ENCODE measurements around the gene BCKDHA.

BCKDHA gene

DNA sequence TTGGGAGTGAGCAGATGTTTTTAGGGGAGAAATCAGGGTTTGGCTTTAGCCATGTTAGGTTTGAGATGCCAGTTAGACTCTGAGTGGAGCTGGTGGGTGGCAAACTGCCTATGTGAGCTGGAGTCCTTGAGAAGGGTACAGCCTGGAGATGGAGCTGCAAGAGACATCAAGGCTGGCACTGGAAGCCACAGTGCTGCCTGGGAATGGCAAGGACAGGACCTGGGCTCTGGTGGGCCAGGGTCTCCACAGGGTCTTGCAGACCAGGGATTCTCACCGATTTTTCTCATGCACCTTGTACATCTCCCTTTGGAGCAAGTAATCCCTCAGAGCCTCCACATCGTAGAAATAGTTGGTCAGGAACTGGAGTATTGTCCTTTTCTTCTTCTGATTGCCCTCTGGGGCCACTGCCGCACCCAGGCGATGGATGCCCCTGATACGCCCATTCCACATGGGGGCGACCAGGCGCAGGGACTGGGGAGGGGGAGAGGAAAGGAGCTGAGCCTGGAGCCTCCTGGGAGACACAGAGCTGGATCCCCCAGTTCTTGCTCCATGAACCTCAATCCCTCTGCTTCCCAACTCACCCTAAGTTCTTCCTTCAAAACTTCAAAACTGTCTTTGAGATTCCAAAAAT is 40.4 kb downstream of the BCKDHA start:
- H3K4me1 ChIP-seq (ENCODE audit: control insufficient read depth, insufficient read depth, low read length, unreplicated experiment) = no peaks in the 10 kb centered on the region
- no peak overlapping the region for H3K4me3 ChIP-seq (ENCODE audit: low read depth, low read length)
- H3K27ac ChIP-seq (ENCODE audit: low read depth, low read length) = no peak overlapping the region

DNA sequence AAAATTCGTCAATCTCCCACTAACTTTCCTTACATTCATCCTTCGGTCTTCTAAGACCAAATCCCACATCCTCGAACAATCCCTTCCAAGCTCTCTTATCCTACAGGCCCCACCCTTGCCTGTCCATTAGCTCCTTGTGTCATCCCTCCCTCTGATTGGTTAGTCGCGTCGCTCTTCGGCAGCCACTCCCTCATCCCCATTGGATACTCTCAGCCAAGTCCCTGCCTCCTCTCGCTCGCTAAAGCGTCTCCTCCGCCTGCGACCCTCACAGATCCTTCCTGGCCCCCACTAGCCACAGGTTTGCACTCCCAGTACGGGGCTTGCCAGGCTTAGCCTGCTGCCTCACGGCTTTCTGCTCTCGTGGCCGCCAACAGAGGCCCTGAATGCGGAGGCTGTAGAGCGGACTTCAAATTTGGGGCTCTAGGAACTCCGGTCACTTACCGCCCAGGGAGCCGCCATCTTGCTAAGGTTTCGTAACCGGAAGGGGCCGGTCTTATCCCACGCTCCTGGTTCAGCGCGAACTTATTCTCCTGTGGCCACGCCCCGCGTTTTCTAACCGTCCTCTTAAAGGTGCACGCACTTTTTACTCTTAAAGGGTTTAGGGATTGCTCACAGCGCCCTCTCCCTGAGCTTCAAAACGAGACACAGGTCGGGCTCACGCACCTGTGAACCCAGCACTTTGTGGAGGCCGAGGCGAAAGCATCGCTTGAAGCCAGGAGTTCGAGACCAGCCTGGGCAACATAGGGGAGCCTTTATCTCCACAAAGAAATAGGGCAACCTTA is 42.0 kb downstream of the BCKDHA start, which contains the start of gene DMAC2:
TSS of gene DMAC2 (minus strand) at position 472 of the 782 bp plus-strand sequence. CDS start at position 459, 13 bp downstream.
- H3K27ac ChIP-seq (ENCODE audit: low read depth, low read length) = peak within 1 kb of the TSS; percentile 84
- peaks cover 3% of the 10 kb centered on the region for H3K79me2 ChIP-seq (ENCODE audit: control insufficient read depth, insufficient read depth, low read length, unreplicated experiment)
- H3K36me3 ChIP-seq (ENCODE audit: insufficient read depth, low read length) = no peaks in the 10 kb centered on the region
- peak within 1 kb of the TSS; percentile 95 for H3K4me3 ChIP-seq (ENCODE audit: low read depth, low read length)
- H2AFZ ChIP-seq (ENCODE audit: low read length, unreplicated experiment) = peak within 1 kb of the TSS; percentile 87
- H3K4me1 ChIP-seq (ENCODE audit: control insufficient read depth, insufficient read depth, low read length, unreplicated experiment) = no peaks in the 10 kb centered on the region
- H3K27me3 ChIP-seq (ENCODE audit: insufficient read depth, low read length) = no peaks in the 10 kb centered on the region

More for the DNA sequence above, 40.4 kb downstream of the BCKDHA start:
- no peaks in the 10 kb centered on the region for H3K27me3 ChIP-seq (ENCODE audit: insufficient read depth, low read length)
- H2AFZ ChIP-seq (ENCODE audit: low read length, unreplicated experiment) = no peak overlapping the region
- peaks cover 3% of the 10 kb centered on the region for H3K79me2 ChIP-seq (ENCODE audit: control insufficient read depth, insufficient read depth, low read length, unreplicated experiment)
- H3K36me3 ChIP-seq (ENCODE audit: insufficient read depth, low read length) = no peaks in the 10 kb centered on the region

DNA sequence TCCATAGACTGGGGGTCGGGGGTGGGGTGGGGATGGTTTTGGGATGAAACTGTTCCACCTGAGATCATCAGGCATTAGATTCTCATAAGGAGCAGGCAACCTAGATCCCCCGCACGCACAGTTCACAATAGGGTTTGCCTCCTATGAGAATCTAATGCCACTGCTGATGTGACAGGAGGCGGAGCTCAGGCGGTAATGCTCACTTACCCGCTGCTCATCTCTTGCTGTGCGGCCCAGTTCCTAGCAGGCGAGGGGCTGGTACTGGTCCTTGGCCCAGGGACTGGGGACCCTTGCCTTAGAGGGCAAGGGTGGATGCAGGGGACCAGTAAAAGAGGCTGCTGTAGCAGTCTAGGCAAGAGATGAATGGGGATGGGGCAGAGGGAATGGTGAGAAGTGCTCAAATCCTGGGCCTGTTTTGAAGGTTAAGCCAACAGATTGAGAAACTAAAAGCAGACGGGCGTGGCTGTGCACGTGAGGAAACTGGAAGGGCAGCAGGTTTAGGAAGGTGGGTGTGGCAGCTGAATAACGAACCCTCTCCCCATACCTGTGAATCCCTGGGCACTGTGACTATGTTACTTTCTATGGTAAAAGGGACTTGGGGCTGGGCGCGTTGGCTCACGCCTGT is 43.8 kb downstream of the BCKDHA start:
- H3K4me1 ChIP-seq (ENCODE audit: control insufficient read depth, insufficient read depth, low read length, unreplicated experiment) = no peaks in the 10 kb centered on the region
- no peaks in the 10 kb centered on the region for H3K27me3 ChIP-seq (ENCODE audit: insufficient read depth, low read length)
- H3K4me3 ChIP-seq (ENCODE audit: low read depth, low read length) = no peak overlapping the region
- H3K27ac ChIP-seq (ENCODE audit: low read depth, low read length) = no peak overlapping the region
- H2AFZ ChIP-seq (ENCODE audit: low read length, unreplicated experiment) = no peak overlapping the region
- peaks cover 3% of the 10 kb centered on the region for H3K79me2 ChIP-seq (ENCODE audit: control insufficient read depth, insufficient read depth, low read length, unreplicated experiment)
- no peaks in the 10 kb centered on the region for H3K36me3 ChIP-seq (ENCODE audit: insufficient read depth, low read length)

DNA sequence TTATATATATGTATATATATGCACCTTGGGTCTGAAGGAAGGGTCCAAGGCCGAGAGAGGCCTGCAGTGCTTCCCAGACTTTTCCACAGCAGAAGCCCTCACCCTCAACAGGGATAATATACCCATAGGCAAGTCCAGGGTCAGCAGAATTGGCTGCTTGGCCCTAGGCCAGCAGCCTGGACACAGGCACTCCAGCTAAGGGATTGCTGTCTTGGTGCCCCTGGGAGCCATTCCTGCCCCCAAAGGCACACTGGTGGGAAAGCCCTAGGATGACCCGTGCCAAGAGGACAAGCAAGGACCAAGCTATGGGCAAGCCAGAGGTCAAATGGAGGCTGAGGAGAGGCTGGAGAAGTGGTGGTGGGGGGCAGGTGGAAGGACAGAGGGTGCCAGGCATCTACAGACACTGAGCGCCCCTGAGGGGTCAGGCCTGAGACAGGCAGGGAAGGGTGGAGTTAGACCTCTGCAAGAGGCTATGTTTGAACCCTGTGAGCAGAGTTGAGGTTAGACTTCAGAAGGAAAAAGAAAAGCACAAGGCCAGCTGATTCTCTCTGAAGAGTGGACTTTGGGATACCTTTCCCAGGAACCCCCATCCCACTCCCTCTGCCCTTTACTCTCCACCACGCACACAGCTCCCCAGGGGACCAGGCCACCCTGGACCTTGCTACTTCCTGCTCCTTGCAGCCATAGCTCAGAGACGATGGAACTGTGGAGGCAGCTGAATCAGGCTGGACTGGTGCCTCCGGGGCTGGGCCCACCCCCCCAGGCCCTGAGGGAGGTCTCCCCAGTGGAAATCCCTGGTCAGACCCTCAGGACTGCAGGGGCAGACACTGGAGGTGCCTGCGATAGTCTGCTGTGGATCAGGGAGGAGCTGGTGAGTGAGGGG is 45.1 kb downstream of the BCKDHA start, which contains the start of gene ERICH4:
TSS of gene ERICH4 (plus strand) at position 684 of the 883 bp plus-strand sequence. CDS start at position 698, 14 bp downstream.
- H3K79me2 ChIP-seq (ENCODE audit: control insufficient read depth, insufficient read depth, low read length, unreplicated experiment) = peaks cover 3% of the 10 kb centered on the region
- 0 out of 2 replicates have a peak, but pooled peaks cover 5% of the 10 kb centered on the region for H3K27me3 ChIP-seq (ENCODE audit: insufficient read depth, low read length)
- H3K27ac ChIP-seq (ENCODE audit: low read depth, low read length) = no peak within 1 kb of the TSS
- H2AFZ ChIP-seq (ENCODE audit: low read length, unreplicated experiment) = no peak within 1 kb of the TSS
- H3K36me3 ChIP-seq (ENCODE audit: insufficient read depth, low read length) = no peaks in the 10 kb centered on the region
- no peaks in the 10 kb centered on the region for H3K4me1 ChIP-seq (ENCODE audit: control insufficient read depth, insufficient read depth, low read length, unreplicated experiment)
- no peak within 1 kb of the TSS for H3K4me3 ChIP-seq (ENCODE audit: low read depth, low read length)

DNA sequence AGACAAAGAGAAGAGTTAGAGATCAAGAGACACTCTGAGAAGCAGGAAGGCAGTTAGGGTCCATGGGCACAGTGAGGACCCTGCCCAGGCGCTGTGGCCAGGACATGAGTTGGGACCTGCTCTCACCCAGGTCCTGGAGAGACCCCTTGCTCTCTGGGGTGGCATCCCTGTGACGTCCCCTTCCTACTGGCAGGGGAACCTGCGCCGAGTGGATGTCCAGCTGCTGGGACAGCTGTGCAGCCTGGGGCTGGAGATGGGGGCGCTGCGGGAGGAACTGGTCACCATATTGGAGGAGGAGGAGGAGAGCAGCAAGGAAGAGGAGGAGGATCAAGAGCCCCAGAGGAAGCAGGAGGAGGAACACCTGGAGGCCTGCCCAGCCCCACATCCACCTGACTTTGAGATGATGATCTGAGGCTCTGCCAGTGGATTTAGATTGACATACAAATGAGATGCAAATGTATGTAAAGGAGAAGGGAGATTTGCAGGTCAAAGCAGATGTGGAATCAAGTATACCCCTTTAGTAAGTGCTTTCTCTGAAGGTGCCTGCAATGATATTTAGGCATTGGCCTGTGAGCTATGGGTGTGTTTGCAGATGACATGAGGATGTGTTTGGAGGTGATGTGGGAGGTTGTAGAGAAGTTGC is 46.3 kb downstream of the BCKDHA start:
- Histone ChIP-seq H3K4me3 (ENCODE audit: low read depth, low read length) (no peak overlapping the region), H2AFZ (ENCODE audit: low read length, unreplicated experiment) (no peak overlapping the region), H3K27ac (ENCODE audit: low read depth, low read length) (no peak overlapping the region), H3K4me1 (ENCODE audit: control insufficient read depth, insufficient read depth, low read length, unreplicated experiment) (no peaks in the 10 kb centered on the region), H3K79me2 (ENCODE audit: control insufficient read depth, insufficient read depth, low read length, unreplicated experiment) (no peaks in the 10 kb centered on the region), H3K27me3 (ENCODE audit: insufficient read depth, low read length) (peaks cover 8% of the 10 kb centered on the region; the same call in 1 of the 2 replicates), H3K36me3 (ENCODE audit: insufficient read depth, low read length) (no peaks in the 10 kb centered on the region)

DNA sequence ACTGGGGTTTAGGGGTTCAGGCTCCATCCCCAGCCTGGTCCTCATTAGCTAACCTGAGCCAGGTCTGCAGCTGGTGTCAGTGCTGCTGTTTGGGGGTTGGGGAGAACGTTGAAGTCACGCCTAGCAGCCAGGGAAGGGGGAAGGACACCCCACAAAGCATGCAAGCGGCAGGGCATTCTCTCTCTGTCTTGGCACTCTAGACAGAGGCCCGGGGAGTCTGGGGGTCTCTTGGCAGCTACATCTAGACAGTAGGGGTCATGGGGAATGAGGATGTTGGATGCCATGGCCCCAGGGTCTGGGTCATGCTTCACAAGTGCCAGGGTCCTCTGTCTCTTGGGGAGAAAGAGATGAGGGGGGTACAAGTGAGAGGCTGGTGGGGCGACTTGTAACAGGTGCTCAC is 48.0 kb downstream of the BCKDHA start:
- Histone ChIP-seq H3K4me1 (ENCODE audit: control insufficient read depth, insufficient read depth, low read length, unreplicated experiment) (no peaks in the 10 kb centered on the region), H3K36me3 (ENCODE audit: insufficient read depth, low read length) (no peaks in the 10 kb centered on the region), H2AFZ (ENCODE audit: low read length, unreplicated experiment) (no peak overlapping the region), H3K4me3 (ENCODE audit: low read depth, low read length) (no peak overlapping the region), H3K79me2 (ENCODE audit: control insufficient read depth, insufficient read depth, low read length, unreplicated experiment) (no peaks in the 10 kb centered on the region), H3K27me3 (ENCODE audit: insufficient read depth, low read length) (peaks cover 8% of the 10 kb centered on the region; the same call in 1 of the 2 replicates), H3K27ac (ENCODE audit: low read depth, low read length) (no peak overlapping the region)

DNA sequence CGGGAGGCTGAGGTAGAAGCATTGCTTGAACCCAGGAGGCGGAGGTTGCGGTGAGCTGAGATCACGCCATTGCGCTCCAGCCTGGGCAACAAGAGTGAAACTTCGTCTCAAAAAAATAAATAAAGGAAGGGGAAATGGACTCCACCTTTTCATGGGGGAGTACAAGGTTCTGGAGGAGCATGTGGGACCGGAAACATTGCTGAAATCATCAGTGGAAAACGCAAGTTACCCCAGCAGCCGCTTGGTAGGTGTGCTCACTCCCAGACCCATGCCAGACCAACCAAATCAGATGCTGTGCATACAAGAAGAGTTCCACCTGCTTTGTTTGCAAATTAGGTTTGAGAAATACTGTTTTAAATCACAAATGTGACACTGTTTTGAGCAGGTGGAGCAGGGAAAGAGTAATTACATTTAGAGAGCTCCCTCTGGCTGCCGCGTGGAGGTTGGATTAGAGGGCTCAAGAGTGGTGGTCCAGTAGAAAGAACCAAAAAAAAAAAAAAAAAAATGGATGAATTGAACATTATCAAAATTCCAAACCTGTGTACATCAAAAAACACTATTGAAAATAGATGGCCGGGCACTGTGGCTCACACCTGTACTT is 50.2 kb downstream of the BCKDHA start:
- no peak overlapping the region for H2AFZ ChIP-seq (ENCODE audit: low read length, unreplicated experiment)
- H3K27me3 ChIP-seq (ENCODE audit: insufficient read depth, low read length) = peaks cover 8% of the 10 kb centered on the region; the same call in 1 of the 2 replicates
- H3K36me3 ChIP-seq (ENCODE audit: insufficient read depth, low read length) = no peaks in the 10 kb centered on the region
- H3K4me3 ChIP-seq (ENCODE audit: low read depth, low read length) = no peak overlapping the region
- H3K4me1 ChIP-seq (ENCODE audit: control insufficient read depth, insufficient read depth, low read length, unreplicated experiment) = no peaks in the 10 kb centered on the region
- no peaks in the 10 kb centered on the region for H3K79me2 ChIP-seq (ENCODE audit: control insufficient read depth, insufficient read depth, low read length, unreplicated experiment)
- H3K27ac ChIP-seq (ENCODE audit: low read depth, low read length) = no peak overlapping the region

DNA sequence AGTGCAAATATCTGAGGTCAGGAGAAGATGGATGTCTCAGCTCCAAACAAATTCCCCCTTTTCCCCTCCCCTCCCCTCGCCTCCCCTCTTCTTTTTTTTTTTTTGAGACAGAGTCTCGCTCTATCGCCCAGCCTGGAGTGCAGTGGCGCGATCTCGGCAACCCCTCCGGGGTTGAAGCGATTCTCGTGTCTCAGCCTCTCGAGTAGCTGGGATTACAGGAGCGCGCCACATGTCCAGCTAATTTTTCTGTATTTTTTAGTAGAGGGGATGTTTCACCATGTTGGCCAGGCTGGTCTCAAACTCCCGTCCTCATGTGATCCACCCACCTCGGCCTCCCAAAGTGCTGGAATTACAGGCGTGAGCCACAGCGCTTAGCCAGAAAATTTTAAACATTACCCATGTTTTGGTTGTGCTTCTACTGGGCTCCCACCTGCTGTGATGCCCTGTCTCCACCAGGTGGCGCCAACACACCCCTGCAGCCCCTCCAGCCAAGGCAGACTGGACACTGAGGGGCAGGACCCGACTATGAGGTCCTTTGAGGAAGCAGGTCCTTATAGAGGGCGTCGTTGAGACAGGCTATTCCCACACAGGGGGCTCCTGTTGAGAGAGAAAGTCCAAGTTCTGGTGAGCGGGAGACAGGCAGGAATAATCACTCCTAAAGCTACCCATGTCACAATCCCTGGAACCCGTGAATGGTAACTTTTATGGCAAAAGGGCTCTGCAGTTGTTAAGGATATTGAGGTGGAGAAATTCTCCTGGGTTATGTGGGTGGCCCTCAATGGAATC is 51.7 kb downstream of the BCKDHA start:
- H3K4me3 ChIP-seq (ENCODE audit: low read depth, low read length) = peak overlapping the region; percentile 54; the same call in 1 of the 2 replicates
- no peak overlapping the region for H3K27ac ChIP-seq (ENCODE audit: low read depth, low read length)
- no peak overlapping the region for H2AFZ ChIP-seq (ENCODE audit: low read length, unreplicated experiment)

DNA sequence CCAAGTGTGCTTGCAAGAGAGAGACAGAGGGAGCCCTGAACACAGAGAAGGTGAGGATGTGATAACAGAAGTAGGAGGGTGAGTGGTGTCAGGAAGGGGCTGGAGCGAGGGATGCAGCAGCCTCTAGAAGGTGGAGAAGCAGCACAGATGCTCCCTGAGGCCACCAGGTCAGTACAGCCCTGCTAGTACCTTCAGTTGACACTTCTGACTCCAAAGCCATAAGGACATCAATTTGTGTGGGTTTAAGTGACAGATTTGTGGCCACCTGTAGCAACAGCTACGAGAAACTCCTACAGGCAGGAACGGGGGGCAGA is 52.2 kb downstream of the BCKDHA start:
- Histone ChIP-seq H3K36me3 (ENCODE audit: insufficient read depth, low read length) (no peaks in the 10 kb centered on the region), H2AFZ (ENCODE audit: low read length, unreplicated experiment) (no peak overlapping the region), H3K4me1 (ENCODE audit: control insufficient read depth, insufficient read depth, low read length, unreplicated experiment) (no peaks in the 10 kb centered on the region), H3K27ac (ENCODE audit: low read depth, low read length) (no peak overlapping the region), H3K4me3 (ENCODE audit: low read depth, low read length) (no peak overlapping the region), H3K27me3 (ENCODE audit: insufficient read depth, low read length) (peaks cover 12% of the 10 kb centered on the region; the same call in 1 of the 2 replicates), H3K79me2 (ENCODE audit: control insufficient read depth, insufficient read depth, low read length, unreplicated experiment) (no peaks in the 10 kb centered on the region)

More for the DNA sequence above, 51.7 kb downstream of the BCKDHA start:
- Histone ChIP-seq H3K4me1 (ENCODE audit: control insufficient read depth, insufficient read depth, low read length, unreplicated experiment) (no peaks in the 10 kb centered on the region), H3K79me2 (ENCODE audit: control insufficient read depth, insufficient read depth, low read length, unreplicated experiment) (no peaks in the 10 kb centered on the region), H3K36me3 (ENCODE audit: insufficient read depth, low read length) (no peaks in the 10 kb centered on the region), H3K27me3 (ENCODE audit: insufficient read depth, low read length) (peaks cover 10% of the 10 kb centered on the region; the same call in 1 of the 2 replicates)
